Inflammatory macrophage treated with lipopolysaccharide for 4 hours (primary cell): ENCODE results near the gene NXT1.
"Not testable (repeated sequence)": the region's sequence is repeated elsewhere in the genome, so short reads cannot be mapped to it uniquely, and the experiment has no call there.

Experiments
- DNase-seq: peaks from one replicate; pipeline ENCODE4 v3.0.0-alpha.2; 2020

NXT1 gene

GRCh38 chr20:23350196-23350903 is at the start of gene NXT1:
TSS of gene NXT1 (plus strand) at chr20:23350791. CDS start at chr20:23354042, 3,251 bp downstream.
- peak; percentile 98 for DNase-seq

- DNase-seq: no peak
These were observed 49.0 kb upstream of the NXT1 start for GRCh38 chr20:23301436-23302050.

GRCh38 chr20:23302386-23302785 is 48.2 kb upstream of the NXT1 start:
- DNase-seq: no peak

- DNase-seq: no peak
These were observed 47.8 kb upstream of the NXT1 start for GRCh38 chr20:23302801-23303200.

GRCh38 chr20:23303325-23304102 is 47.1 kb upstream of the NXT1 start:
- DNase-seq: no peak

GRCh38 chr20:23304616-23305015 is 46.0 kb upstream of the NXT1 start:
- DNase-seq: no peak

- DNase-seq: no peak
These were observed 45.5 kb upstream of the NXT1 start for GRCh38 chr20:23305098-23305497.

- DNase-seq: not testable (repeated sequence)
These were observed 43.2 kb upstream of the NXT1 start for GRCh38 chr20:23307393-23307792.

- DNase-seq: no peak
These were observed 42.6 kb upstream of the NXT1 start for GRCh38 chr20:23308024-23308423.

GRCh38 chr20:23308908-23309307 is 41.7 kb upstream of the NXT1 start:
- no peak for DNase-seq

- no peak for DNase-seq
These were observed 40.8 kb upstream of the NXT1 start for GRCh38 chr20:23309781-23310180.

GRCh38 chr20:23311947-23312506 is 38.6 kb upstream of the NXT1 start:
- no peak for DNase-seq

GRCh38 chr20:23313271-23313670 is 37.3 kb upstream of the NXT1 start:
- DNase-seq: no peak

- DNase-seq: no peak
These were observed 35.9 kb upstream of the NXT1 start for GRCh38 chr20:23314699-23315098.

- no peak for DNase-seq
These were observed 35.5 kb upstream of the NXT1 start for GRCh38 chr20:23315099-23315498.

- DNase-seq: no peak
These were observed 34.0 kb upstream of the NXT1 start for GRCh38 chr20:23316626-23317025.

GRCh38 chr20:23317081-23317480 is 33.5 kb upstream of the NXT1 start:
- no peak for DNase-seq

- DNase-seq: no peak
These were observed 32.2 kb upstream of the NXT1 start for GRCh38 chr20:23318347-23318746.

- no peak for DNase-seq
These were observed 30.3 kb upstream of the NXT1 start for GRCh38 chr20:23320317-23320716.

GRCh38 chr20:23325107-23325506 is 25.5 kb upstream of the NXT1 start:
- no peak for DNase-seq

- DNase-seq: no peak
These were observed 23.8 kb upstream of the NXT1 start for GRCh38 chr20:23326774-23327173.

- no peak for DNase-seq
These were observed 22.8 kb upstream of the NXT1 start for GRCh38 chr20:23327617-23328333.
